Erythroblast (primary cell): ENCODE measurements around the gene CPA5.

ENCODE experiments used
- GATA1 ChIP-seq: IDR thresholded peaks from 2 replicates; pipeline ENCODE4 v1.6.1; 2011; ENCODE audit warnings: low read depth, mild to moderate bottlenecking, control low read depth, low read length, moderate library complexity
- POLR2A ChIP-seq: IDR thresholded peaks from 2 replicates; pipeline ENCODE4 v1.6.1; 2011; ENCODE audit warnings: mild to moderate bottlenecking, low read length

DNA sequence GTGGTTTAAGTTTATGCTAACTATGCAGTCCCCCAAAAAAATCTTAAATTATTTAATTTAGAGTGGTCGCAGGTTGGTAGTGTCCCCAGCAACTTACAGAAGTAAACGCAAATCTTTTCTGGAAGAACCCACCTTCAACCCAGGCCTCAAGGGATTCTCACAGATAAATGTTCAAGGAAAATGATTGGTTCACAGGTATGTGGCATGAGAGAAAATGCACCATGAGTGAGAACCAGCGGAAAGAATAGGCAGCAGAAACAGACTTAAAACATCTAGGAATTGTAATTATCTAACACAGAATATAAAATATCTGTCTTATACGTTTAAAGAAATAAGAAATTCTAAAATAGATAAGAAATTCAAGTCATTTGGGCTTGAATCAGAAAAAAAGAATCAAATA, 2.7 kb upstream of the CPA5 start:
- TF ChIP-seq POLR2A (no peak), GATA1 (no peak)
